ENCODE results near the gene ZNF827. TPM values are rescaled to one million over a fixed set of nuclear protein-coding genes. Genes with fewer than 3 reads are reported as not detected.

ZNF827 gene
- total RNA-seq, 2 experiments from 2014 or later: 12.2 to 14.4 TPM

DNA sequence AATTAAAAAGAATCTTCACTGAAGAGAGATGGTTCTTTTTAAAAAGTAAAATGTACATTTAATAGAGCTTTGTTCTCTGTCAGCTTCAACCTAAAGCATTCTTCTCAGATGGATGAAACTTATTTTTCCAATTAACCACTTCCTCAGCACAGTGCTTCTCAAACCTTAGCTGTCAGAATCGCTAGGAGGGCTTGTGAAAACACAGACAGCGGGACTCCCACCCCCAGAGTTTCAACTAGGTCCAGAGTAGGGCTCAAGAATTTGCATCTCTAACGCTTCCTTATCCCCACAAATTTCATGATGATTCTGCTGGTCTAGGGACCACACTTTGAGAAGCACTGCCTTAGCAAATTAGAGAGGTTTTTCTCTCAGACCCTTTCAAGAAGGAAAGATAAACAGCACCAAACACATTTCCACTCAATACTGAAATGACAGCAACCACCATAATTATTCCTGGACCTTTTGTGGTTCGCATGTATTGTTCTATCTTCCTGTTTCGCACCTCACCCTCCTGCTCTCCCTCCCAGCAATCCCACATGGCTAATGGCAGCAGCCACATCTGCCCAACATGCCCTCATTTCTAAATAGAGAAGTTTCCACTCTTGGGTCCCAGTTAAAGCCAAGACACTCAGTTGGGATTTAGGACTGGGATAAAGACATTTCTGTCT lies 73.2 kb downstream of the ZNF827 start:
- Mint-ChIP-seq H3K36me3 (ENCODE audit: low read depth) (peaks cover 3% of the 10 kb centered on the region), H3K4me3 (no peak overlapping the region), H3K9me3 (no peaks in the 10 kb centered on the region), H3K4me1 (no peaks in the 10 kb centered on the region), H3K27me3 (no peaks in the 10 kb centered on the region), H3K27ac (no peak overlapping the region)
- ChIA-PET CTCF (no interaction called here), POLR2A (interaction anchor here (0.7 kb wide), 1 partner anchor 50 kb away, joined by 3 read pairs; no protein-coding TSS in a partner anchor)
- no peak for DNase-seq

DNA sequence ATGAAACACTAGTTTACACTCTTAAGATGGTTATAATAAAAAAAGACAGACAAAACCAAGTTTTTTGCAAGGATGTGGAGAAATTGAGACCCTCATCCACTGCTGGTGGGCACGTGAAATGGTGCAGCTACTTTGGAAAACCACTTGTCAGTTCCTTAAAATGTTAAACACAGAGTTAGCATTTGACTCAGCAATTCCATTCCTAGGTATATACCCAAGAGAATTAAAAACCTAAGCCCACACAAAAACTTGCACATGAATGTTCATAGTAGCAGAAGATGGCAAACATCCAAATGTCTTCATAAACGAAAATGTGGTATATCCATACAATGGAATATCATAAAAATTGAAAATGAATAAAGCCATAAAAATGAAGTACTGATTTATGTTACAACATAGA lies 75.4 kb downstream of the ZNF827 start:
- POLR2A ChIA-PET: no interaction called here

DNA sequence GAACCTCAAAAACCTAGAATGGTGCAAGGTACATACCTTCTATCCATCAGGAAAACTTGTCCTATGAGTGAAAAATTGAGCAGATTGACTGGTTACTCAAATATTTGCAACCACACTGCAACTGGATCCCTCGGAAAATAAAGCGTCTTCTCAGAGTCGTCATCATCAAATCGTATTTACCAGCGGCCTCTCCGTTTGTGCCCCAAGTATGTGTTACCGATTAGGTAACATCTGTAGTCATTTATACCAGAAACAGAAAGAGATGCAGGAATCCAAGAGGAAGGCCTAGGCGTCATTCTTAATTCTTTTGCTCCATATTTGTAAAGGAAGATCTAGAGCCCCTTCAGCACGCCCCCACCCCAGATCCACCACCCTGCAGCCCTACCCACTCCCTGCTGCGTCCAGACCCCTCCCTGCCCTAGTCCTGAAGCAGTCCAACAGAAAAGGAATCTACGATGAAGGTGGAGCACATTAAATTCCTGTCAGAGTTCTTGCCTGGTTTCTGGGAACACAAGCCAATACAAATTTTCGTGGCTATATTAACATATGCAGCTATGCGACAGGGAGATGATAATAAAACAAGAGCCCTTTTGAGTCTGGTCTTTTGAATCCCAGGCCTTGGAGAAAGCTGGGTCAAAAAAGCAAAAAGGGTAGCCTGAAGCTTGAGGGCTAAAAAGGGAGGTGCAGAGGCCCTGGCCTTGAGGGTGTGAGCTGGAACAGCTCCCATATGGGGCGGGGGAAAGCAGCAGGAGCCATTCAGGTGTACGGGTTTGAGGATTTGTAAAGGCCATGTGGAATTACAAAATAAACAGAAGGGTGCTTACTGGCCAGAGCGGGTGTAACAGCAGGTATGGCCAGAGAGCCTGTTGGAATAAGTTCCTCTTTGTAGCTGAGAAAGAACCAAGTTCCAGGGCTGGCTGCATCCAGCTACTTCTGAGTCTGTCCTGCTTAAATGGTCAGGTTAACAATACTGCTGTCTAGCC lies 77.0 kb downstream of the ZNF827 start:
- POLR2A ChIA-PET: no interaction called here
- Mint-ChIP-seq H3K9me3 (no peaks in the 10 kb centered on the region), H3K36me3 (ENCODE audit: low read depth) (peaks cover 6% of the 10 kb centered on the region), H3K4me1 (no peaks in the 10 kb centered on the region), H3K27me3 (no peaks in the 10 kb centered on the region), H3K27ac (no peak overlapping the region), H3K4me3 (no peak overlapping the region)
- CTCF ChIA-PET: interaction anchor here (0.6 to 1.5 kb wide), 2 partner anchors 18 to 568 kb away, joined by 3 to 4 read pairs; no protein-coding TSS in a partner anchor
- no peak for DNase-seq

More for the DNA sequence above, 75.4 kb downstream of the ZNF827 start:
- no peak for DNase-seq
- CTCF ChIA-PET: no interaction called here
- no peak overlapping the region for H3K27ac Mint-ChIP-seq
- H3K4me1 Mint-ChIP-seq: no peaks in the 10 kb centered on the region
- H3K9me3 Mint-ChIP-seq: no peaks in the 10 kb centered on the region
- H3K27me3 Mint-ChIP-seq: no peaks in the 10 kb centered on the region
- H3K36me3 Mint-ChIP-seq (ENCODE audit: low read depth): peaks cover 6% of the 10 kb centered on the region
- H3K4me3 Mint-ChIP-seq: no peak overlapping the region

DNA sequence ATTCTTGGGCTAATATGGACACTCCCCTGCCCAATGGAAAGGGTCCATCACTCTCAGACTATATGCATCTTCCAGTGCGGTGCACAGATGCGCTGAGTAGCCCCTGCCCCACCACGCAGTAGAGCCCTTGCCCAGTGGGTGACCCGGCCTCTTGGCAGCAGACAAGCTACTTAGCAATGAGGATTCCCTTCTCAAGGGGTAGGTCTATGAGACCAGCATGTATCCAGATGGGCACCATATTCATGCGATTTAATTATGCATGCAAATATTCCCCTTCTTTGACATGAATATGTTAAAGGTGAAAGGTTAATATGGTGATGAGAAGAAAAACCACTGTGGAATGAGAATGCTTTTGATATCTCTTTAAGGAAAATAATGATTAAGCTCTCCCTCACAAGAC lies 77.7 kb downstream of the ZNF827 start:
- CTCF ChIA-PET: interaction anchor here (1.5 kb wide), 1 partner anchor 17 kb away, joined by 4 read pairs; no protein-coding TSS in a partner anchor
- no peak for DNase-seq
- H3K9me3 Mint-ChIP-seq: no peaks in the 10 kb centered on the region
- H3K4me1 Mint-ChIP-seq: no peaks in the 10 kb centered on the region
- peaks cover 6% of the 10 kb centered on the region for H3K36me3 Mint-ChIP-seq (ENCODE audit: low read depth)
- H3K27ac Mint-ChIP-seq: no peak overlapping the region
- H3K27me3 Mint-ChIP-seq: no peaks in the 10 kb centered on the region
- H3K4me3 Mint-ChIP-seq: no peak overlapping the region
- POLR2A ChIA-PET: no interaction called here

DNA sequence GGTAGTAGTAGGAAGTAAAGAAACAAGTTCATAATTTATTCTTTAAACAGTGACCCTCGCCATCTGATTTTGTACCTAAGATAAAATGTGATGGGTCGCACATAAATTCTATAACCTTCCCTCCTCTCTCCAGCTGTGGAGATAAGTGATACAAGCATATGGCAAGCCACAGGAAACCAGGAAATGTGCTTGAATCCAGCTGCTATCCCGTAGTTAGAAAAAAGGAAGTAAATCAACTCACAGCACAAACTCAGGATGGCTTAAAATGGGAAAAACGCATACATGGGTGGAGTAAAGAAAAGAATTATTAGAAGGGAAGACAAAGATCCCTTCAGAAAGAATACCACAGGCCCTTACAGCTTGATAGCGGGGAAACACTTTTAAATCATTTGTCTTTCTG lies 78.2 kb downstream of the ZNF827 start:
- ChIA-PET CTCF (interaction anchor here (1.5 kb wide), 1 partner anchor 17 kb away, joined by 4 read pairs; no protein-coding TSS in a partner anchor), POLR2A (no interaction called here)
- H3K9me3 Mint-ChIP-seq: no peaks in the 10 kb centered on the region
- no peak overlapping the region for H3K4me3 Mint-ChIP-seq
- H3K4me1 Mint-ChIP-seq: no peaks in the 10 kb centered on the region
- peaks cover 6% of the 10 kb centered on the region for H3K36me3 Mint-ChIP-seq (ENCODE audit: low read depth)
- no peaks in the 10 kb centered on the region for H3K27me3 Mint-ChIP-seq
- no peak overlapping the region for H3K27ac Mint-ChIP-seq
- no peak for DNase-seq

DNA sequence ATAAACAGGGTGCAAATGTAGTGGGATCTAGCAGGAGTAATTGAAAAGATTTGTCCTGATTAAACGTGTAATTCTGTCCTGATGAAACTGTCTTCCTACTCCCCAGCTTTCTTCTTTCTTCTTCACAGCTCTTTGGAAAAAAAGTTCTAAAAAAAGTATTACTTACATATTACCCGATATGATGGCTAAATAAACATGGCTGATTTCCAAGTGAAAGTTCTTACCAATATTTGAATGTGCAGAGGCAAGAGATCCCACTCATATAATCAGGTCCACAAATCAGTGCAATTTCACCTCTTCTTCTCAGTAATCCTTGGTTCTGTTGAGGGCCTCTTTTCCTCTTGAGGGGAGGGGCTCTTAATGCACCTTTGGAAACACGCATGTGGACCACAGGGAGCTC lies 78.7 kb downstream of the ZNF827 start:
- peaks cover 6% of the 10 kb centered on the region for H3K36me3 Mint-ChIP-seq (ENCODE audit: low read depth)
- no peaks in the 10 kb centered on the region for H3K9me3 Mint-ChIP-seq
- H3K27me3 Mint-ChIP-seq: no peaks in the 10 kb centered on the region
- ChIA-PET CTCF (interaction anchor here (1.0 kb wide), 1 partner anchor 12 kb away, joined by 3 read pairs; no protein-coding TSS in a partner anchor), POLR2A (no interaction called here)
- H3K27ac Mint-ChIP-seq: no peak overlapping the region
- no peak for DNase-seq
- no peak overlapping the region for H3K4me3 Mint-ChIP-seq
- no peaks in the 10 kb centered on the region for H3K4me1 Mint-ChIP-seq

DNA sequence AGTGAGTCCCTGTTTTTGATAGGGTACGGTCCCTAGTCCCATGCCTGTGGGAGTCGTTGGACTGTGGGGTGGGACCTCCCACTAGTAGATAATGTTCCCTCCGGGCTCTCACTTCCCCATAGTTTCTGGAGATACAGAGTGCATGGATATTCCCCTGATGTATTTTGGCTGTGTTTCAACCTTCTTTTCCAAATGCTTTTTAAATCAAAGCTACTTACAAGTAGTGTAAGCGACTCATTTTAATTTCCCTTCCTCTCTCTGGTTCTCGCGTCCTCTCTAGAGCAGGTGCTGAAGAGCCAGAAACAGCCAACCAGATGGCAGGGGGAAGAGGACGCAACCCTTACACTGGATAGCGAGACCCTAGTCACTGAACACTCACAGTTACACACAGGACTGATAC lies 79.2 kb downstream of the ZNF827 start:
- Mint-ChIP-seq H3K36me3 (ENCODE audit: low read depth) (peaks cover 6% of the 10 kb centered on the region), H3K4me3 (no peak overlapping the region), H3K4me1 (no peaks in the 10 kb centered on the region), H3K27me3 (no peaks in the 10 kb centered on the region), H3K27ac (no peak overlapping the region), H3K9me3 (no peaks in the 10 kb centered on the region)
- POLR2A ChIA-PET: no interaction called here
- CTCF ChIA-PET: interaction anchor here (1.0 kb wide), 1 partner anchor 11 kb away, joined by 3 read pairs; no protein-coding TSS in a partner anchor
- no peak for DNase-seq

DNA sequence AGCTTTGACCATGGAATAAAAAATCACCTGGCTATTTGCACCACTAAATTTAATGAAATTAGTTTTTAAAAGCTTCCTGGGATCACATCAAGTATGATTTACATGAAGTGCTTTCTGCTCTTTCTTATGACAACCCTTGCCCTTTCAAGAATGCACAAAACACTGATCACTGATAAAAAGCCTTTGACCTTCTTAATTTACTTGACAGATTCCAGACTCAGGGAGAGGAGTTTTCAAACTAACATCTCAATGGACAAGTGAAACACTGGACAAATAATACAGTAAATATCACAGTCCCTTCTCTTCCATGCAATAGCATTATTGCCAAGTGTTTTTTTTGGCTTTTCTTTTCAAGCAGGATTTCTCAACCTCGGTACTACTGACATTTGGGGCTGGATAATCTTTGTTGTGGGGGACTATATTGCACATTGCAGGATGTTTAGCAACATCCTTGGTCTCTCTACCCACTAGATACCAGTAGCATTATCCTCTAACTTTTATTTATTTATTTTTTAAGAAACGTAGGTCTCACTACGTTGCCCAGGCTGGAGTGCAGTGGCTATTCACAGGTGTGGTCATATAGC lies 86.3 kb downstream of the ZNF827 start:
- peaks cover 2% of the 10 kb centered on the region for H3K36me3 Mint-ChIP-seq (ENCODE audit: low read depth)
- CTCF ChIA-PET: interaction anchor here (0.9 to 1.3 kb wide), 3 partner anchors 8 to 83 kb away, joined by 3 to 5 read pairs (median 3); no protein-coding TSS in a partner anchor
- DNase-seq: no peak
- H3K4me3 Mint-ChIP-seq: no peak overlapping the region
- no peak overlapping the region for H3K27ac Mint-ChIP-seq
- POLR2A ChIA-PET: no interaction called here
- H3K27me3 Mint-ChIP-seq: no peaks in the 10 kb centered on the region
- no peaks in the 10 kb centered on the region for H3K9me3 Mint-ChIP-seq
- no peaks in the 10 kb centered on the region for H3K4me1 Mint-ChIP-seq

DNA sequence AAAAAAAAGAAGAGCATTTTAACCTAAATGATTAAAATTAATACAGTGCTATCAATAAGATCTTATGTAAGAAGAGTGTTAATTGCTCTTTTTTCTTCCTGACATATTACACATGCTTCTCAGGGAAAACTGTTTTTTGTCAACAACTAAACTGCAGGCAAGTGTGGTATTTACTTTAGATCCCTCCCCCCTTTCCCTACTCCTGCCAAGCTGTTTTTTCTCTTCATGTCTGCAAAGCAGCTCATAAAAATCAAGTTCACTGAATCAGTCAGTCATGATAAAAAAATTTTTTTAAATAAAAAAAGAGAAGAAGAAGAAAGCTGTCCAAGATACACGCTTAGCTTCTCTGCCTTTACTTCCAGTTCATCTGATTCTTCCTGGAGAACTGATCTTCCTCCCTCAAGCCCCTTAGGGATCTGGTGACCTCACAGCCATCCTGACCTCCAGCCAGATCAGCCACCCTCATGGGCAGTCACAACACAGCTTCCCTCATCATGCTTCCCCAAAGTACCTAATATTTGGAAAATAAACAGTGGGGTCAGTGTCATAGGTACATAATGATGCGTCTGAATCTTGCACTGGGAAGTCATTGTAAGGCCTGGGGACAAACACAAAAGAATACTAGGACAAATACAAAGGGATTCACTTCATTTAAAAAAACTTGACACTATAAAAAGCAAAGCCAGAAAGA lies 87.0 kb downstream of the ZNF827 start:
- ChIA-PET POLR2A (no interaction called here), CTCF (interaction anchor here (0.9 kb wide), 1 partner anchor 37 kb away, joined by 3 read pairs; no protein-coding TSS in a partner anchor)
- Mint-ChIP-seq H3K27me3 (no peaks in the 10 kb centered on the region), H3K4me1 (no peaks in the 10 kb centered on the region), H3K9me3 (no peaks in the 10 kb centered on the region), H3K4me3 (no peak overlapping the region), H3K27ac (no peak overlapping the region), H3K36me3 (ENCODE audit: low read depth) (peaks cover 2% of the 10 kb centered on the region)
- no peak for DNase-seq

DNA sequence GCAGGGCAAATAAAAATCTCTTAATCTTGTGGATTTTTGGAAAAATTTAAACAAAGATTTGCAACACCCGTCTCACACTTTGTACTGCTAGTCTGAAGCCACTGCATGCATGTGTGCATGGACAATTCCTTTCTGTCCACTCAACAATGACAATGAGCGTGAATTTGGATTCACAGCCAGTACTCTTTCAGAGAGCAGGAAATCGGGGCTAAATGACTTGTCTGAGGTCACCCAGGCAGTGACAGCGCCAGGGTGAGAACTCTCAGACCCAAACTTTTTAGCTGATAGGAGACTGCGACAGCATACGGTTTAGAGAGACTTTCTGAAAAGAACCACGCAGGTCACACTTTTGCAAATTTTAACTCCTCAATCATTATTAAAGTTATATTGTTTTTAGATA lies 90.9 kb downstream of the ZNF827 start:
- H3K4me3 Mint-ChIP-seq: no peak overlapping the region
- H3K36me3 Mint-ChIP-seq (ENCODE audit: low read depth): peaks cover 20% of the 10 kb centered on the region
- peaks cover 23% of the 10 kb centered on the region for H3K4me1 Mint-ChIP-seq
- POLR2A ChIA-PET: no interaction called here
- CTCF ChIA-PET: interaction anchor here (0.9 kb wide), 1 partner anchor 12 kb away, joined by 3 read pairs; no protein-coding TSS in a partner anchor
- no peaks in the 10 kb centered on the region for H3K27me3 Mint-ChIP-seq
- no peak for DNase-seq
- no peaks in the 10 kb centered on the region for H3K9me3 Mint-ChIP-seq
- H3K27ac Mint-ChIP-seq: no peak overlapping the region

DNA sequence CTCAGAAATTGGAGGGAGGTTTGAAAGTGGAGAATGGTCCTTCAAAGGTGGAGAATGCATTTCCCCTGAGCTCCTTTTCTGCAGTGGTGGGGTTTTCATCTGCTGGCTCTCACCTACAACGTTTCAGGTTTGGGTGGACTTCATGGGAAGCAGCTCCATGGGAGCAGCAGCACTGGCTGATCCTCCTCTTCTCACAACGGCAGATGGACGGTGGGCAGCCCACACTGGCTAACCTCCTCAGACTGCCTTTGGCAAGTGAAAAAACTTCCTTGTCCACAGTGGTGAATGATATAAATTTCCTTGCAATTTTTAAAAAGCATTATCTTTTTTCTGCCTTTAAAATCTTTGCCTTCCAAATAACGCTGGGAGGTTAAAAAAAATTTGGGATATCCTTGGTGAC lies 93.5 kb downstream of the ZNF827 start:
- H3K9me3 Mint-ChIP-seq: no peaks in the 10 kb centered on the region

DNA sequence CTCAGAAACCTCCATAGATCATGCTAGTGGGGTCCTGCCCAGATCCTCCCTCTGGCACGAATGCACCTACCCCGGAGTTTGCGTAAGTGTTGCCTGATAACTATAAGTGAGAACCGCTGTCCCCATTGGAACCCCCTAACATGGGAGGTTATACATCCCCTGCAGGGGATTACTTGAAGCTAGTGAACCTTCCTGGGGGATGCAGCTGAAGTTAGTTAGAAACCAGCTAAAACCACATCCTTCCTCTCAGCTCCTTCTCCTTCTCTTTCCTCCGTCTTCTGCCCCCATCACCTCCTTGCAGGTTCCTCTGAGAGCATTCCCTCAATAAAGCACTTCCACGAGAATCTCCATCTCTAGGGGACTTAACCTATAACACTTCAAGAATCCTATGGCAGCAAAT lies 95.0 kb downstream of the ZNF827 start:
- H3K9me3 Mint-ChIP-seq: no peaks in the 10 kb centered on the region
- no peak overlapping the region for H3K27ac Mint-ChIP-seq
- ChIA-PET POLR2A (no interaction called here), CTCF (interaction anchor here (0.8 to 1.9 kb wide), 3 partner anchors 9 to 406 kb away, joined by 3 to 5 read pairs (median 4); no protein-coding TSS in a partner anchor)
- H3K4me1 Mint-ChIP-seq: peaks cover 30% of the 10 kb centered on the region
- peaks cover 28% of the 10 kb centered on the region for H3K36me3 Mint-ChIP-seq (ENCODE audit: low read depth)
- DNase-seq: no peak
- H3K4me3 Mint-ChIP-seq: no peak overlapping the region
- no peaks in the 10 kb centered on the region for H3K27me3 Mint-ChIP-seq

More for the DNA sequence above, 93.5 kb downstream of the ZNF827 start:
- ChIA-PET CTCF (interaction anchor here (0.8 to 1.7 kb wide), 3 partner anchors 8 to 33 kb away, joined by 3 to 5 read pairs (median 3); no protein-coding TSS in a partner anchor), POLR2A (no interaction called here)
- H3K27ac Mint-ChIP-seq: no peak overlapping the region
- no peak overlapping the region for H3K4me3 Mint-ChIP-seq
- no peak for DNase-seq
- peaks cover 25% of the 10 kb centered on the region for H3K4me1 Mint-ChIP-seq
- H3K27me3 Mint-ChIP-seq: no peaks in the 10 kb centered on the region
- H3K36me3 Mint-ChIP-seq (ENCODE audit: low read depth): peaks cover 31% of the 10 kb centered on the region

Measured in activated CD4-positive, alpha-beta T cell treated with anti-CD3 and anti-CD28 coated beads, Interleukin-2, amount 10 ng/mL, durations not matched to agents 7 days and 5 days (primary cell).